Hypothalamus (tissue), 51 donors: ENCODE results near the gene MAD1L1.

ENCODE experiments used
- DNase-seq, 51 donors: peaks; one replicate each; lab custom pipeline; 2025; lab: John Stamatoyannopoulos, UW

MAD1L1 gene

DNA sequence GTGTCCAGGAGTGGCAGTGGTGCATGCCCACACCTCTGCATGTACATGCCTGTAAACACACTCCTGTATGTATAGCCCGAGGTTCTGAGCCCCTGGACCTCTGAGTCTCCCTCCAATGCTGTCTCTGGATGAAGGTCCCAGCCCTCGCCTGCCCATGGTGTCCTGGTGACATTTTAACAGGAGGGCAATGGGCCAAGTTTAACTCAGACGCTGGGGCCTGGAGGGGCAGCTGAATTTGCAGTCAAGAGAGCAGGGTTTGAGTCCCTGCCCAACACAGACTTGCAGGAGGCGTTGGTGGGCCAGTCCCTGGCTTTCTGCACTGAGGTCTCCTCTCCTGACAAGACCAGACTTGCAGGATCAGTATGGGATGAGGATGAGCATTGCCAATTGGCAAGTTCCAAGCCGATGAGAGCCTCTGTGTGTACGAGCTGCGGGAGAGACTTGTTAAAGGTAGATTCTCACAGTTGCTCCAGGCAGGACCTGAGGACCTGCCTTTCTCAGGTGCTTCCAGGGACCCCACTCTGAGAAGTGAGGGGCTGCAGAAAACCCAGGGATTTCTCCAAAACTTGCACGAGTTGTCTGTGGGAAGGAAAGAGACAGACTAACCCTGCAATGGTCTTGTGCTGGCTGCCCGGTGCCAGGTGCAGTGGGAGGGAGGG, 420.8 kb downstream of the MAD1L1 start:
- DNase-seq, result no peak

DNA sequence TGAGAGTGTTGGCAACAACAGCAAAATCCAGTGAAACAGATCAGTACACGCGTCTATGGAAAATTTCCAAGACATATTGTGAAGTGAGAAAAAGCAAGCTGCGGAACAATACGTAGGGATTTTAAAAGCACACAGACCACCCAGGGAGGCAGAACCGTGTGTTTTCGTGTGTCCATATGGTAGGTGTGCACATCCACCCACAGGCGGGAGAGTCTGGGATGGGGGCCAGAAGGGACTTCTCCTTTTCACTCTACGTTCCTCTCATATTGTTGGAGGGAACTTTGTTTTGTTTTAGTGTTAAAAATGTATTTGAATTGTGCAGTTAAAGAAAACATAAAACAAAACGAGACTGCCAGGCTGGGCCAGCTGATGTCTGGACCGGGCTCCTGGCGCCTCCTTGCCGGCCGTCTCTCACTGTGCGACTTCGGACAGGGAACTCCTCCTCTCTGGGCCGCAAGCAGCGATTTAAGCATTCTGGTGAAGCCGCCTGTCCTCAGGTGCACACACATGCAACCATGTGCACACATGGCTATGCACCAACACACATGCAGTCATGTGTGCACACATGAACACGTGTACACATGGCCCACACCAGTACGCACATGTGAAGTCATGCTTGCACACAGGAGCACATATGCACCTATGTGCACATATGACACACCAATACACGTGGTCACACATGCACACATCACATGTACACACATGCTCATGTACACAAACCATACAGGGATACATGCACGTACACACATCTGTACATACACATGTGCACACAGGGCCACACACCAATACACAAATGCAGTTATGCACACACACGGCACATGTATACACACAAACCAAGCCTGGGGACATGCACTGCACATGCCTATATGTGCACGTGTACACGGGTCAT, 421.5 kb downstream of the MAD1L1 start:
- no peak for DNase-seq

DNA sequence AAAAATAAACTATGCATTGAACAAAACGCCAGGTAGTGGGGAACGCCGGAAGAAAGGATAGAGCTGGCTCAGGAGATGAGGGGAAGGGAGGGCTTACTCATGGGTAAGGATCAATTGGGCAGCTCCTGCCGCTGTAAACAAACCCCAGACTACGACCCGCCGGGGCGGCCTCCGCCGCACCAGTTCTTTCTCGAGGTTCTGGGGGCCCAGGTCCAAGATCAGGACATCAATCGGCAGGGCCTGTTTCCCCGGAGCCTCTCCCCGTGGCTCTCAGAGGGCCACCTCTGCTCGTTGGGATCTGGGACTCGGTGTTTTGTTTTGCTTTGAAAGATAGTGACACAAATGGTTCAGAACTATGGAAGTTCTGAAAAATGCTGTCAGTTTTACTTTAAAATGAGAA, 422.2 kb downstream of the MAD1L1 start:
- DNase-seq, result no peak

DNA sequence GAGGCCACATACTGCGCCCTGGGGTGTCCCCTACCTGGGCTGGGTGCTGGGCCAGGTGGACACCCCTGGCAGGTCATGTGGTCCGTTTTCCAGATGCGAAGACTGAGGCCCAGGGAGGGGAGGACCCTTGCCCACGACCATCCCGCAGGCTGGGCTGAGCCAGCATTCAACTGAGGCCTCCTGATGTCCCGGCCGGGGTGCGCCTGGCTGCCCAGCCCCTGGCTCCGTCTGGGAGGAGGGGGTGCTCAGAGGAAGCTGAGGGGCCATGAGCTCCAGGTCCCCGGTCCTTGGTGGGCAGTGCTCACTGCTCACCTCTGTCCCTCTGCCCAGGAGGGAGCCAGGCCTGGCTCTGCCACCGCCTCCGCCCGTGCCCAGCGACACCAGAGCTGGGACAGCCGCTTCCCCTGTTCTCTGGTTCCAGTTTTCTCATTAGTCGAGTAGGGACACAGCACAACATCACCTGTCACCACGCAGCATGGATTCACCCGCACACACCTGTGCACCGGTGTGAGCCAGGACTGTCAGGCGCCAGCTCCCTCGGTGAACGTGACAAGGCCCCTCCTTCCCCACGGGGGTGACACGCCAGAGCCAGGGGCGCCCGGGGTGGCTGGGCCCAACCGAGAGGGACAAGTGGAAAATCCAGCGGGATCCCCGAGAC, 423.0 kb downstream of the MAD1L1 start:
- DNase-seq, result no peak

DNA sequence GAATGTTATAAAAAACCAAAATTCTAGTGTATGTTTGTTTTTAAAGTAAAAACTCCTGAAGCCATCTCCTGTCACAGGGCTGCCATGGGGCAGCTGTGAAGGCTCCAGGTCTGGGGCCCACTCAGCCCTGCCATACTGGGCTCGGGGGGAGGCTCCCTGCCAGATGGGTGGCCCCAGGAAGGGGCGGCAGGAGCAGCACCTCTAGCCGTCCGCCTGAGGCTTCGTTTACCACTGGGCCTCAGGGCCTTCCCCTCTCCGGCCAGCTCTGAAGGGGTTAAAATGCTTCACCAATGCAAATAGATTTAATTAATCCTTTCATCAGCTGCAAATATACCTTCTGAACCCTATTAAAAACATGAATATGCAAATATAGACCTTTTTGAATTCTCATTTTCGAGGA, 423.7 kb downstream of the MAD1L1 start:
- DNase-seq, result no peak

DNA sequence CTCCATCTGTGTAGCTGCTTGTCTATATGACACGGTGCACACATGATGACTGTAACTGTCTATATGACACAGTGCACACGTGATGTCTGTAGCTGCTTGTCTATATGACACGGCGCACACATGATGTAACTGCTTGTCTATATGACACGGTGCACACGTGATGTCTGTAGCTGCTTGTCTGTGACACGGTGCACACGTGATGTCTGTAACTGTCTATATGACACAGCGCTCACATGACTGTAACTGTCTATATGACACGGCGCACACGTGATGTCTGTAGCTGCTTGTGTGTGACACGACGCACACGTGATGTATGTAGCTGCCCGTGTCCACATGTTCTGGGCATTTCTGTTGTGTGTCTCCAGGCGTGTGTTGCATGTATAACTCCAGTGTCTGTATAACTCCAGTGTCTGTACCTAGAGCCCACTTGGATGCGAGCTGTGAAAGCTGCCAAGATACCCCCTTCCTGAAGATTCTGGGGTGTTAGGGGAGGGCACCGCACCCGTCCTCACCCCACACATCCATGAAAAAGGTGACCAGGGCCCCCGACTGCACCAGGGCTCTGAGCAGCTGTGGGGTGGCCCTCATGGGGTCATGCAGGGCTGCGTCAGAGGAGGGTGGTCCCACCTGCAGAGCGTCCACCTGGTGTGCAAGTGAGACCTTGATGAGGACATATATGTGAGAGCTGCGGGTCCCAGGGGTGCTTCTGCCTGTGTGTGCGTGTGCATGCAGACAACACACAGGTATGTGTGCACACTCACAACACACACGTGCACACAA, 424.7 kb downstream of the MAD1L1 start:
- DNase-seq, result no peak

DNA sequence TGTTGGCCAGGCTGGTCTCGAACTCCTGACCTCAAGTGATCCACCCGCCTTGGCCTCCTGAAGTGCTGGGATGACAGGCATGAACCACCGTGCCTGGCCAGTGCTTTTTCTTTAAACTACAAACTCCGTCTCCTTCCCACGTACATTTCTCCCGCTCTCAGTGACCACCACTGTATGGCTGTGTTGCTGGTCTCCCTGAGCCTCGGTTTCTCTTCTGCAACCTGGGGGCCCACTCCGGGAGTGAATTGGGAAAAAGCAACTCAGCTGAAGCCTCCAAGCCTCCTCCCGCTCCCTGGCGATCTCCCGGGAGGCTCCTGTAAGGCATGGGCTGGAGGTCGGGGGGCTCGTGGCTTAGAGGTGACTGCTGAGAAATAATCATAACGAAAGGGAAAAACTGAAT, 426.4 kb downstream of the MAD1L1 start:
- no peak for DNase-seq

DNA sequence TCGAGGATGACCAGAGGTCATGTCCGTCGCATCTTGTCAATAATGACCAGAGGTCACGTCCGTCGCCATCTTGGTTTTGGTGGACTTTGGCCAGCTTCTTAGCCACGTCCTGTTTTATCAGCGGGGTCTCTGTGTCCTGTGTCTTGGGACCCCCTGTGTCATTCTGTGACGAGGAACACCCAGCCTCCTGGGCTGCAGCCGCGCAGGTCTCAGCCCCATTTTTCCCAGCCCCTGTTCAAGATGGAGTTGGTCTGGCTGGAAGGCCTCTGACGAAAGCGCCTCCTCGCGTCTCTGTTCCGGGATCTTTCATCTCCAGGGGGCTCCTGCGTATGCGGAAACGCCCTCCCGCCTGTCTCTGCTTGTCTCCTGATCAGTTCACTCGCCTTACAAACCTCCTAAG, 428.4 kb downstream of the MAD1L1 start:
- DNase-seq, result no peak

DNA sequence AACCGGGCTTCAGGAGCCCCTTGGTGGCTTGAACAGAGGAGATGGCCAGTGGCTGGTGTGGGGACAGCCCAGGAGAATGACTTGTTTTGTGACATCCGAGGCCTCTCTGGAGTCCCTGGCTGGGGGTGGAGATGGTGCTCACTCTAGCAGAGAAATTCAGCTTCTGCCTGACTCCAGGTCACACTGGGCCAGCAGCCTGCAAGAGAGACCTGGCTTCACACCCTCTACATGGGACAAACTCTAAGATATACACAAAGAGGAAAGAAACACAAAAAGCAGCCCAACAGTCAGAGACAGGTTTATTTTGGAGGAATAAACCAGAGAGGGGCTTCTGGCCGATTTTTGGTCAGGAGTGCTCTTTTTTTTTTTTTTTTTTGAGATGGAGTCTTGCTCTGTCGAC, 429.8 kb downstream of the MAD1L1 start:
- no peak for DNase-seq

DNA sequence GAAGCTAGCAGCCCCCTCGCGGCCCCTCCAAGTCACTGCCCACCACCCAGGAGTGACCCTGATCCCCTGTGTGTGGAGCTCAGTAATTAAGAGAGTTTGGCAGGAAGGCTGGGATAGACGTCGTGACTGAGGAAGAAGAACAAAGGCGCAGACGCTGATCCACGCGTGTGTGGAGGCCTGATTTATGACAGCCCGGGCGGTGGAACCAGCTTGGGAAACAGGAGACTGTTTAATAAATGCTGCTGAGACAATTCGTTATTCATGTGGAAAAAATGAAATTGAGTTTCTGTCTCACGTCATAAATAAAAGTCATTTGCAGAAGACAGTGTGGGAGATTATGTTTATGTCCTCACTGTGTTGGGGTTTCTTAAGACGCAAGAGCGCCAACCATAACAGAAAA, 431.8 kb downstream of the MAD1L1 start:
- DNase-seq, result no peak

DNA sequence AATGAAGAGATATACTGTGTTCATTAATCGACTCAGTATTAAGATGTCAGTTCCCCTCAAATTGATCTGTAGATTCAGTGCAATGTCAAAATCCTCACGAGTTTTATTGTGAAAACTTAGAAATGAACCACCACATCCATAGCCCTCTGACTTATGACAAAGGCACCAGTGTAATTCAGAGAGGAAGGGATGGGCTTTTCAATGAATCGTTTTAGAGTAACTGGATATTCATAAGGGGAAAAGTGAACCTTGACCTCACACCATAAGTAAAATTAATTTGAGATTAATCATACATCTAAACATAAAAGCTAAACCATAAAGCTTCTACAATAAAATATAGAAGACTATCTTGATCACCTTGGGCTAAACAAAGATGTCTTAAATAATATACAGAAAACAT, 434.6 kb downstream of the MAD1L1 start:
- no peak for DNase-seq

DNA sequence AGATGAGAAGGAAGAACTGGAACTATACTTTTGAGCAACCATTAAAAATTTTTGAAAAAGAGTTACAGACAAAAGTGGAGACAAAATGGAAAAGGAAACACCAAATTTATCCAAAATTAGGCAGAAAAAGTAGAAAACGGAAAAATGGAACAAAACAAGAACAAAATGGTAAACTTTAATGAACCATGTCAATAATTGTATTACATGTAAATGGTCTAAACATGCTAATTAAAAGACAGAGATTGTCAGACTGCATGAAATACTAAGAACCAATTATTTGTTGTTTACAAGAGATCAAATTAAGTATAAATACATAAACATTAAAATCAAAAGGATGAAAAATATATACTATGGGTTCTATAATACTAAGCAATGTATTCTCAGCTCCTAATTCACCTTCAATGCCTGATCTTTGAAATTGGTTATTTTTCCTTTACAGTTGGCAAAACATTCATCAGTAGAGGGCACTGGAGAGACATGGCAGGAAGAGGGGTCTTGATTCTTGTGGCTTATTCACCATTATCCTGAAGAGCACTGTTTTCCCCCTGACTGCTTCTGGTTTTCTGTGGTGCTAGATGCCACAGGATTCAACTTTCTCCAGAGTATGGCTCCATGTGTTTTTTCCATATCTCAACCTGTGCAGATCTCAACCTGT, 437.7 kb downstream of the MAD1L1 start:
- DNase-seq, result no peak

DNA sequence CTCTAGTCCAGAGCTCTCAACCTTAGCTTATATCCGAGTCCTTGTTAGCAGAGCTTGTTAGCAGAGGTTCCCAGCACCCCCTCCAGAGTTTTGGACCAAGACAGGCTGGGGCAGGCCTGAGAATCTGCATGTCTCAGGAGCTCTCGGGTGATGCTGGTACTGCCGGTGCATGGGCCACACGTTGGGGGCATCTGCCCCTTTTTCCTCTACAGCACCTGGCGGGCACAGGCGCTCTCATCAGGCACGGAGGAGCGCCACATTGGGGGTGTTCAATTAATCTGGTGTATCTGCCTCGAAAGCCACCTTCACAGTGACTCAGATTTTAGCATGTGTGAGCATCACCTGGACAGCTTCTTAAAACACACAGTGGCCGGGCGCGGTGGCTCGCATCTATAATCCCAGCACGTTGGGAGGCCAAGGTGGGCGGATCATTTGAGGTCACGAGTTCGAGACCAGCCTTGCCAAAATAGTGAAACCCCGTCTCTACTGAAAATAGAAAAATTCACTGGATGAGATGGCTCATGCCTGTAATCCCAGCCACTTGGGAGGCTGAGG, 445.0 kb downstream of the MAD1L1 start:
- no peak for DNase-seq

DNA sequence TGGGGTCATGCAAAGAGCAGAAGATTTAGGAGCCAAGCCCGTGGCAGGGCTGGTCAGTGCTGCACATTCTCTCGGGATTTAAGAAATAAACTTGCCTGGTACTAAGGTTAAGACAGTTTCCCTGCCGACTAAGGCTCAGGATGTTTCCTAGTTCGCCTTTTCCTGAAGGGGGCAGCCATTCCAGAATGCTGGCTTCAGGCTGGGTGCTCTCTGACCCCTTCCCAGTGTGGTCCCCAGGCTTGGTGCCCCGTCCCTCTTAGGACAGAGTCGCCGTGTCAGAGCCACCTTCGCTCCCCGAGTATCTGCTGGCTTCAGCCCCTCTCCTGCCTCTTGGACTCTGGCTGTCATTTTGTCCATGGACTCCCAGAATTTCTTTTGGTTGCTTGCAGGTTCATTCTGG, 445.5 kb downstream of the MAD1L1 start:
- DNase-seq, result no peak

DNA sequence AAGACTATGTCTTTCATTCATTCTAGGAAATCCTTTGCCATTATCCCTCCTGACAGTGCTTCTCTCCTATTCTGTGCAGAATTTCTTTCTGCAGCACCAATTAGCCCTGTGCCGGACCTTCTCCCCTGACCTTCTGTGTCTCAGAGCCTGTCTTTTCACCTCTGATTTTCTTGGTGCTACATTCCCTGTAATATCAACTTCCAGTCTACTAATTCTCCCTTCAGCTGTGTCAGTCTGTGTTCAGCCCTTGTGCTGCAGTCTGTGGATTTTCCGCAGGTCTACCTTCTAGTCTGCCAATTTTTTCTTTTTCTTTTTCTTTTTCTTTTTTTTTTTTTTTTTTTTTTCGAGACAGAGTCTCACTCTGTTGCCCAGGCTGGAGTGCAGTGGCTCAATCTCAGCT, 446.9 kb downstream of the MAD1L1 start:
- DNase-seq, result no peak

DNA sequence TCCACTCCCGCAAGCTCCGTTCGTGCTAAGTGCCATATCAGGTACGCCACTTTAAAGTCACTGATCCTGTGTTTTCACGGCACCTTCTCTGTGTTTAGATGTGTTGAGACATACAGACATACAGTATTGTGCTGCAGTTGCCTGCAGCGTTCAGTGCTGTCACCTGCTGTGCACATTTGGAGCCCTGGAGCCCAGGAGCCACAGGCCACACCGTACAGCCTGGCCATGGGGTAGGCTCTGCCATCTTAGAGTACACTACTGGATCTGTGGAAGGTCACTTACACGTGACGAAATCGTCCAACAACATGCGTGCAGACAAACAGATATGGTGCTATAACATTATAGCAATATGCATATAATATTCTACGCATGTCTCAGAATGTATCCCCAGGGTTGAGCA, 451.4 kb downstream of the MAD1L1 start:
- DNase-seq, result no peak

DNA sequence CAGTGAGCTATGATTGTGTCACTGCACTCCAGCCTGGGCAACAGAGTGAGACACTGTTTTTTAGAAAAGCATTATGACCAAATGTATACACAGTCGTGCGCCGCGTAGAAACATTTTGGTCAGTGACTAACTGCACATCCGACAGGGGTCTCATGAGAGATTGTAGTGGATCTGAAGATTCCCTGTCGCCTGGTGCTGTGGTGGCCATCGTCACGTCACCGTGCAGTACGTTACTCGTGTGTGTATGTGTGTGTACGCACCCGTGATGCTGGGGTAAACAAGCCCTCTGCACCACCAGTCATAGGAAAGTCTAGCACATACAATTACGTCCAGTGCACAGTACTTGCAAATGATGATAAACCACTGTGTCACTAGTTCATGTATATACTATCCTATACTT, 453.3 kb downstream of the MAD1L1 start:
- no peak for DNase-seq

DNA sequence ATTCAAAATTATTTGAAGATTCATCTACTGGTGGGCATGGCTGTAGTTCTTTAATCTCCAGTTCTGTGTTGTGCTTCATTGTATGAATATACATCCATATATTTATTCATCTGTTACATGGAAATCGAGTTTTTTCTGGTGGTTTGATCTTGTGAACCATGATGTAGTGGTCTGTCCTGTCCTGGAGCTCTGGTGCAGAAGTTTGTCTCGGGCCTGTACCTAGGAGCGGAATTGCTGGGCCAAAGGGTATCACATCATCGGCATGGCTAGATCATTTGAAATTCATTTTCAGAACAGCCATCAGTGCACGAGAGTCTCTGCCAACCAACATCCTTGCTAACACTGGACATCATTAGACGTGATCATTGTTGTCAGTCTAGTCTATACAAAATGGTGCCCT, 455.6 kb downstream of the MAD1L1 start:
- DNase-seq, result no peak

DNA sequence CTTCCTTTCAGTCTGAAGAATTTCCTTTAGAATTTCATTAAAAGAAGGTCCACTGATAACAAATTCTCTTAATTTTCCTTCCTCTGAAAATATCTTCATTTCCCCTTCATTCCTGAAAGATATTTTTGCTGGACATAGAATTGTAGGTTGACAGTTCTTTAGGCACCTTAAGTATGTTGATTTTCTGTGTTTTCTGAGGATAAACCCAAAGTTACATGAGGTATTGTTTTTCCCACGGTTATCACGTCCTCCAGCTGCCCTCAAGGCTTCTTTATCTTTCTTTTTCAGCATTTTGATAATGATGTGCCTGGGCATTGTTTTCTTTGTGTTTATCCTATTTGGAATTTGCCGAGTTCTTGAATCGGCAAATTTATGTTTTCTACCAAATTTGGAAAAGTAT, 457.4 kb downstream of the MAD1L1 start:
- DNase-seq, result no peak

DNA sequence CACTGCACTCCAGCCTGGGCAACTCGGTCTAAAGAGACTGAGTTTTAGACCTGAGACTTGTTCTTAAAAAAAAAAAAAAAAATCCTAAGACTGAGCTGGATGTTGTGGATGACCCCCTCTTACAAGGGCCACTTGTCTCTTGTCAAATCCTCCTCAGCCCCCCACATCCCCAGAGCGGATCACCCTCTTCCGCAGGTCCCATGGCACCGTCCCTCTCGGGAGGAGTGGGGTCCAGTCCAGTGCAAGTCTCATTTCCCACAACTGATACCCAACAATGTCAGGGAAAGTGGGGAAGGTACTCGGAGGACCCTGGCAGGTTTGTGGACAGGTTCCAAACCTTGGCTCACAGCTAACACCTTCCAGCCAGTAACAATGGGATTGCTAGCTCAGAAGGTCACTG, 462.4 kb downstream of the MAD1L1 start:
- DNase-seq, result no peak
